CD14-positive monocyte (primary cell): ENCODE results near the gene C12orf54. TPM values are rescaled to one million over a fixed set of nuclear protein-coding genes. Genes with fewer than 3 reads are reported as not detected.
"Not testable (repeated sequence)": the region's sequence is repeated elsewhere in the genome, so short reads cannot be mapped to it uniquely, and the experiment has no call there.

Experiments
- DNase-seq, 3 donors: peaks; one replicate each; pipeline ENCODE4 v3.0.0-alpha.2; 2011 to 2022
- H2AFZ ChIP-seq: 2 replicates; pipeline ENCODE4 v1.6.0; 2012; ENCODE audit warnings: mild to moderate bottlenecking, low read depth, low read length, inconsistent platforms; ENCODE audit not compliant: insufficient read depth, poor library complexity, severe bottlenecking
- H3K27ac ChIP-seq, 2 donors: 1 replicate in 1 of 2; 2 replicates in 1 of 2; pipeline ENCODE4 v1.5.1; 2012 to 2013; ENCODE audit warnings: low read length in 2 of 2, control low read depth in 1 of 2, inconsistent platforms in 1 of 2, low read depth in 1 of 2, mild to moderate bottlenecking in 1 of 2
- H3K27me3 ChIP-seq, 2 donors: one replicate each; pipeline versions ENCODE4 v1.6.0 to v1.6.1; 2011 to 2013; ENCODE audit warnings: low read length in 2 of 2; ENCODE audit not compliant: control insufficient read depth in 2 of 2, insufficient read depth in 2 of 2
- H3K36me3 ChIP-seq, 2 donors: replicated peaks in 1 of 2; 1 replicate in 1 of 2; 2 replicates in 1 of 2; pipeline versions ENCODE4 v1.5.1 to v1.6.1; 2012 to 2013; ENCODE audit warnings: low read length in 2 of 2, control low read depth in 1 of 2, inconsistent platforms in 1 of 2, mild to moderate bottlenecking in 1 of 2; ENCODE audit not compliant: insufficient read depth in 2 of 2, control insufficient read depth in 1 of 2
- H3K4me1 ChIP-seq, 2 donors: 1 replicate in 1 of 2; 2 replicates in 1 of 2; pipeline versions ENCODE4 v1.5.1 to v1.6.1; 2012 to 2013; ENCODE audit warnings: low read length in 2 of 2, control low read depth in 1 of 2, inconsistent platforms in 1 of 2, mild to moderate bottlenecking in 1 of 2, moderate library complexity in 1 of 2; ENCODE audit not compliant: insufficient read depth in 2 of 2, control insufficient read depth in 1 of 2
- H3K4me2 ChIP-seq: replicated peaks from 2 replicates; pipeline ENCODE3; 2012; ENCODE audit warnings: low read length, moderate library complexity, mild to moderate bottlenecking; ENCODE audit not compliant: poor library complexity, severe bottlenecking; ENCODE audit errors: extremely low read depth
- H3K4me3 ChIP-seq, 3 experiments: fragments of 200-600 bp in 1 of 3; sonication (generic) in 1 of 3; replicated peaks in 1 of 3; 1 replicate in 2 of 3; 2 replicates in 1 of 3; pipeline ENCODE4 v1.5.1; 2011 to 2013; ENCODE audit warnings: low read length in 3 of 3, mild to moderate bottlenecking in 3 of 3, control low read depth in 2 of 3, low read depth in 2 of 3, inconsistent platforms in 1 of 3, moderate library complexity in 1 of 3
- H3K79me2 ChIP-seq: 2 replicates; pipeline ENCODE4 v1.6.0; 2012; ENCODE audit warnings: mild to moderate bottlenecking, control low read depth, inconsistent platforms, low read length, moderate library complexity; ENCODE audit not compliant: insufficient read depth
- H3K9ac ChIP-seq: 2 replicates; pipeline ENCODE4 v1.6.0; 2017; ENCODE audit warnings: low read length, mild to moderate bottlenecking; ENCODE audit not compliant: insufficient read depth, poor library complexity, severe bottlenecking
- H3K9me3 ChIP-seq, 2 donors: replicated peaks in 1 of 2; 1 replicate in 1 of 2; 2 replicates in 1 of 2; pipeline versions ENCODE4 v1.5.1 to v1.6.1; 2012 to 2013; ENCODE audit warnings: low read length in 2 of 2, control low read depth in 1 of 2; ENCODE audit not compliant: control insufficient read depth in 1 of 2, insufficient read depth in 1 of 2
- H4K20me1 ChIP-seq: 2 replicates; pipeline ENCODE4 v1.6.0; 2012; ENCODE audit warnings: mild to moderate bottlenecking, low read length, control low read depth, moderate library complexity; ENCODE audit not compliant: insufficient read depth
- H3K27ac Mint-ChIP-seq, 7 donors: one replicate each; pipeline ENCODE4 v1.8.0; 2020; ENCODE audit warnings: mild to moderate bottlenecking in 7 of 7, mixed read lengths in 7 of 7, moderate library complexity in 6 of 7, inconsistent platforms in 2 of 7
- H3K27me3 Mint-ChIP-seq, 3 donors: one replicate each; pipeline ENCODE4 v1.8.0; 2021 to 2022; ENCODE audit warnings: low read depth in 3 of 3, mild to moderate bottlenecking in 3 of 3, mixed read lengths in 3 of 3, moderate library complexity in 3 of 3, inconsistent platforms in 1 of 3
- H3K36me3 Mint-ChIP-seq, 2 donors: one replicate each; pipeline ENCODE4 v1.8.0; 2020; ENCODE audit warnings: mixed read lengths in 2 of 2, inconsistent platforms in 1 of 2, mild to moderate bottlenecking in 1 of 2
- H3K4me1 Mint-ChIP-seq: one replicate; pipeline ENCODE4 v1.8.0; 2020; ENCODE audit warnings: mild to moderate bottlenecking, mixed read lengths
- H3K4me3 Mint-ChIP-seq, 2 donors: one replicate each; pipeline ENCODE4 v1.8.0; 2020; ENCODE audit warnings: mild to moderate bottlenecking in 2 of 2, mixed read lengths in 2 of 2, moderate library complexity in 1 of 2
- H3K9me3 Mint-ChIP-seq, 7 donors: one replicate each; pipeline ENCODE4 v1.8.0; 2020 to 2022; ENCODE audit warnings: mixed read lengths in 7 of 7, mild to moderate bottlenecking in 6 of 7, moderate library complexity in 6 of 7, inconsistent platforms in 2 of 7
- CTCF ChIP-seq: fragments of 200-600 bp; IDR thresholded peaks from one replicate; pipeline ENCODE4 v1.8.0; 2022; ENCODE audit warnings: antibody characterized with exemption, mild to moderate bottlenecking
- WGBS: methylation state at CpG from one replicate; pipeline ENCODE4 v1.1.5; 2013; ENCODE audit warnings: missing lambda C conversion rate; ENCODE audit not compliant: insufficient coverage; 5-methylcytosine and 5-hydroxymethylcytosine counted together
- intact Hi-C, 2 donors: fragments of 100-400 bp; cut with micrococcal nuclease; formaldehyde crosslinking; loops; one replicate each; pipeline versions ENCODE4 v1.15.0 to v1.15.1; 2023
- polyA minus RNA-seq: library from RNA; depleted of rRNA, polyadenylated mRNA; stranded (reverse); fragments of >200 nt; gene quantifications from 2 replicates; pipeline ENCODE4 v1.2.3, GENCODE V29; 2012
- polyA plus RNA-seq, 3 donors: library from polyadenylated mRNA; depleted of rRNA in 1 of 3; unstranded in 2 of 3; stranded (reverse) in 1 of 3; fragments of 300-500 nt in 2 of 3; fragments of >200 nt in 1 of 3; fragmentation: Illumina TruSeq in 2 of 3; gene quantifications; 1 replicate in 2 of 3; 2 replicates in 1 of 3; pipeline ENCODE4 v1.2.3, GENCODE V29; 2012 to 2021
- total RNA-seq, 12 experiments: library from RNA in 1 of 12; stranded (reverse) in 1 of 12; fragments of 120-200 nt in 1 of 12; gene quantifications; one replicate each; pipeline ENCODE4 v1.2.4 and lab custom pipeline; 2013 to 2026; ENCODE audit warnings: mixed read lengths in 6 of 12, inconsistent platforms in 1 of 12

Gene C12orf54
- total RNA-seq (2013): 0.13 TPM
- not detected for polyA plus RNA-seq
- not detected in 2 replicates for polyA minus RNA-seq
- total RNA-seq (lab: John Stamatoyannopoulos, UW): 0 to 0.75 (median 0.05) reads per million in 11 experiments

- Histone ChIP-seq H3K79me2 (no peaks in the 10 kb centered on the region), H3K4me3 (no peak within 1 kb of the TSS), H3K4me2 (no peak within 1 kb of the TSS), H3K9ac (no peak within 1 kb of the TSS), H3K27me3 (no peaks in the 10 kb centered on the region), H3K36me3 (no peaks in the 10 kb centered on the region), H2AFZ (no peak within 1 kb of the TSS), H3K27ac (no peak within 1 kb of the TSS), H3K9me3 (no peaks in the 10 kb centered on the region), H3K4me1 (no peaks in the 10 kb centered on the region), H4K20me1 (no peaks in the 10 kb centered on the region)
- Mint-ChIP-seq H3K9me3 (peaks cover 0 to 6% (median 3%) of the 10 kb centered on the region in 7 donors), H3K4me1 (no peaks in the 10 kb centered on the region), H3K36me3 (no peaks in the 10 kb centered on the region), H3K4me3 (no peak within 1 kb of the TSS), H3K27ac (peak within 1 kb of the TSS in 1 of 7 donors; percentile 40), H3K27me3 (peaks cover 7 to 18% (median 11%) of the 10 kb centered on the region in 3 donors)
- no peak for TF ChIP-seq CTCF
- 86% methylated on average over 1 of the region's 2 CpGs for WGBS
- intact Hi-C loops: no loop called here
- no peak for DNase-seq
Observed at GRCh38 chr12:48482198-48482597, at the start of gene C12orf54. Gene C12orf54 (plus strand): TSS chr12:48482498. CDS start chr12:48483297, 799 bp downstream.

- 97% methylated on average over 7 of the region's 10 CpGs for WGBS
- H3K4me1 ChIP-seq, H4K20me1 ChIP-seq, intact Hi-C loops, H3K27me3 Mint-ChIP-seq, H3K79me2 ChIP-seq, H3K9ac ChIP-seq, H3K9me3 ChIP-seq, DNase-seq, H2AFZ ChIP-seq, H3K27ac ChIP-seq, H3K4me3 ChIP-seq, H3K4me2 ChIP-seq, H3K36me3 Mint-ChIP-seq, H3K4me1 Mint-ChIP-seq, H3K36me3 ChIP-seq, H3K27me3 ChIP-seq, H3K4me3 Mint-ChIP-seq: not testable (repeated sequence)
- Mint-ChIP-seq H3K9me3 (peaks cover 11 to 31% (median 22%) of the 10 kb centered on the region in 7 donors), H3K27ac (peak overlapping the region in 1 of 7 donors; percentile 62)
Observed at GRCh38 chr12:48434016-48434415, 48.3 kb upstream of the C12orf54 start.
